ENCODE data around the gene ZDHHC3.

Gene ZDHHC3

GRCh38 chr3:44932986-44933944 lies 42.7 kb downstream of the ZDHHC3 start:
- Histone ChIP-seq H3K27me3 (no peaks in the 10 kb centered on the region), H3K36me3 (no peaks in the 10 kb centered on the region), H3K4me1 (no peaks in the 10 kb centered on the region), H3K9me3 (no peaks in the 10 kb centered on the region), H3K4me3 (ENCODE audit: low read depth, low read length) (no peak overlapping the region)
- DNase-seq = no peak
- TF ChIP-seq CTCF (IDR thresholded peaks at IDR 0.05; ENCODE audit: low read depth, low read length) = no peak

GRCh38 chr3:44932271-44932670 lies 43.7 kb downstream of the ZDHHC3 start:
- H3K4me3 ChIP-seq (ENCODE audit: low read depth, low read length) = no peak overlapping the region
- H3K9me3 ChIP-seq = no peaks in the 10 kb centered on the region
- H3K27me3 ChIP-seq = no peaks in the 10 kb centered on the region
- no peaks in the 10 kb centered on the region for H3K4me1 ChIP-seq
- DNase-seq = no peak
- no peak for TF ChIP-seq CTCF (IDR thresholded peaks at IDR 0.05; ENCODE audit: low read depth, low read length)
- H3K36me3 ChIP-seq = no peaks in the 10 kb centered on the region

- H3K4me3 ChIP-seq (ENCODE audit: low read depth, low read length) = no peak overlapping the region
- no peak for DNase-seq
- H3K27me3 ChIP-seq = no peaks in the 10 kb centered on the region
- TF ChIP-seq CTCF (IDR thresholded peaks at IDR 0.05; ENCODE audit: low read depth, low read length) = no peak
- H3K9me3 ChIP-seq = no peaks in the 10 kb centered on the region
- no peaks in the 10 kb centered on the region for H3K4me1 ChIP-seq
- H3K36me3 ChIP-seq = no peaks in the 10 kb centered on the region
Measured at GRCh38 chr3:44931791-44932190, 44.2 kb downstream of the ZDHHC3 start.

GRCh38 chr3:44930911-44931310 lies 45.1 kb downstream of the ZDHHC3 start:
- Histone ChIP-seq H3K9me3 (no peaks in the 10 kb centered on the region), H3K36me3 (no peaks in the 10 kb centered on the region), H3K4me3 (ENCODE audit: low read depth, low read length) (no peak overlapping the region), H3K27me3 (no peaks in the 10 kb centered on the region), H3K4me1 (no peaks in the 10 kb centered on the region)
- DNase-seq = no peak
- TF ChIP-seq CTCF (IDR thresholded peaks at IDR 0.05; ENCODE audit: low read depth, low read length) = no peak

- H3K36me3 ChIP-seq = no peaks in the 10 kb centered on the region
Measured at GRCh38 chr3:44929782-44930181, 46.2 kb downstream of the ZDHHC3 start.

More at GRCh38 chr3:44929782-44930181, 46.2 kb downstream of the ZDHHC3 start:
- Histone ChIP-seq H3K9me3 (no peaks in the 10 kb centered on the region), H3K4me3 (ENCODE audit: low read depth, low read length) (no peak overlapping the region), H3K4me1 (no peaks in the 10 kb centered on the region), H3K27me3 (no peaks in the 10 kb centered on the region)
- DNase-seq = no peak
- no peak for TF ChIP-seq CTCF (IDR thresholded peaks at IDR 0.05; ENCODE audit: low read depth, low read length)
